Measurements from ENCODE around the gene FER.

Gene FER

DNA sequence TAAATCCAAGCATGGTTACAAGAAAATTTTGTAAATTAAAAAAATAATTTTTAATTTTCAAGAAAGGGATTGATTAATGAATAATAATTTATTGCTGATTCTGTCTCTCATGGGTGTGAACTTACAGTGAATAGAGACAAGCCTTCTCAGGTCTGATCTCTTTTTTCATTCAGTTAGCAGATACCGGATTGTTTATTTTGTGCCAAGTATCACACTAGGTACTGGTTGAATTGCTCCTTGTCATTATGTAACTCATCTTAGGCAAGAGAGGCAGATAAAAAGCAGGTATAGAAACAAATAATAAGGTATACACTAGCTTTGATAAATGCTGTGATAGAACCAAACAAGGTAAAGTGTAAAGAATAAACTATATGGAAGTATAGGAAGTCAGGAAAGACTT lies 378.8 kb downstream of the FER start:
- Histone ChIP-seq H3K9me3 (ENCODE audit: control insufficient read depth, low read length) (no peaks in the 10 kb centered on the region), H3K4me1 (ENCODE audit: control insufficient read depth, insufficient read depth, low read length) (no peaks in the 10 kb centered on the region), H3K4me3 (ENCODE audit: insufficient read depth, low read depth, low read length) (no peak overlapping the region), H3K36me3 (ENCODE audit: control insufficient read depth, insufficient read depth, low read length) (no peaks in the 10 kb centered on the region), H3K27me3 (ENCODE audit: control insufficient read depth, insufficient read depth, low read length, poor library complexity, severe bottlenecking) (no peaks in the 10 kb centered on the region), H3K27ac (ENCODE audit: insufficient read depth, low read depth, low read length, poor library complexity, severe bottlenecking) (no peak overlapping the region)
- WGBS, 2 experiments = 92 to 100% methylated on average over 1 of the region's 1 CpG

DNA sequence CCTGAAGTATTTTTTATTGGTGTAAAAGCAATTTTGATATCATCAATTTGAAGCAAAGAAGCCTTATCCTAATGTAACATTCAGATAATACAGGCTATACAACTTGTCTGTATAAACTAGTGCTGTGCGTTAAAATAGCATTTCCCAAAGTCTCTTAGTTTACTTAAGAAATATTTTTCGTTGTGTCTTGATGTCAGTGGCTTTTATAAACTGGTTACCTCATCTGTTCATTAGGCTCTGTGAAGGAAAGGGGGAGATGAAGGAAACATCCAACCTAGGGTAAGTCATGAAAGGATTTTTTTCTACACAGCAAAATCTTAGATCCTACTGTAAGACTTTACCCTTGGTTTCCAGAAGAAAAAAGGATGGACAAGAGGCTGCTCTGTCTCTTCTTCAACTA lies 389.2 kb downstream of the FER start:
- Histone ChIP-seq H3K27ac (ENCODE audit: insufficient read depth, low read depth, low read length, poor library complexity, severe bottlenecking) (no peak overlapping the region), H3K4me3 (ENCODE audit: insufficient read depth, low read depth, low read length) (no peak overlapping the region), H3K4me1 (ENCODE audit: control insufficient read depth, insufficient read depth, low read length) (no peaks in the 10 kb centered on the region), H3K9me3 (ENCODE audit: control insufficient read depth, low read length) (no peaks in the 10 kb centered on the region), H3K36me3 (ENCODE audit: control insufficient read depth, insufficient read depth, low read length) (no peaks in the 10 kb centered on the region), H3K27me3 (ENCODE audit: control insufficient read depth, insufficient read depth, low read length, poor library complexity, severe bottlenecking) (no peaks in the 10 kb centered on the region)
- WGBS, 2 experiments = 90 to 100% methylated on average over 1 to 2 of the region's 2 CpGs

DNA sequence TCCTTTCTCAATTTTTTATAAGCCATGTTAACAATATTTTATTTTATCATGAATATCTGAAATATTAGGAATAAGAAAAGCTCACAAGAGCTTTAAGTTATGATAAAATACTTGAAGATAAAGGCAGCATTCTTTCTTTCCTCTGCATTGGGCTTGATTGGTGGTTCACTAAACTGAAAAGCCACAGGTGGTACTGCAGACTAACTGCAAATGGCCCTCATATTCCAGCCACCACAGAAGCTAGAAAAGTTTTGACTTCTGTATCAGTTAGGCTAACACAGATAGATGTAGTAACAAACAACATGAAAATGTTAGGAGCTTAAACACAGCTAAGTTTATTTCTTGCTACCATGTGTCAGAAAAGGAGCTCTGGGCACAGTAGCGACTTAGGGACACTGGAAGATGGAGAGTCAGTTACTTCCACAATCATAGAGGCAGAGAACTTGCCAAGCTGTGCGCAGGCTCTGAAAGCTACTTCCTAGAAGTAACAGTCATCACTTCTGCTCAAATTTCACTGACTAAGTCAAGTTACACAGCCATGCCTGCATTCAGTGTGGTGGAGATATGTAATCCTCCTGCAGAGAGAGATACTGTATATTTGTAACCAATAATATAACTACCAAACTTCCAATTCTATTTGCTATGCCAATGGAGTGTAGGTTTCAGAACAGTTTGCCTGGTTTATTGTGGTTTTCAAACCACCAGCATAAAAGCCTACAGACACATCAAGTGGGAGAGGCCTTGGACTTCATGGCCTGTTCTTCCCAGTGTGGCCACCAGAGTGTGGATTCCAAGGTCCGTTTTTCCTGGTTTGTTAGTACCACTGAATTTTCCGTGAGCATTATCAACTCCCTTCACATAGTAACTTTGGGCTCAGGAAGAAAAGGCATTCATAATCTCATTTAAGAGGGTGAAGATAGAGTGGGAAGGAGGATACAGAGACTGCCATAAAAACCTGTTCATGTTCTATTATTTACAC lies 393.8 kb downstream of the FER start:
- no peak overlapping the region for H3K4me3 ChIP-seq (ENCODE audit: insufficient read depth, low read depth, low read length)
- H3K36me3 ChIP-seq (ENCODE audit: control insufficient read depth, insufficient read depth, low read length) = no peaks in the 10 kb centered on the region
- 86 to 89% methylated on average over 4 of the region's 4 CpGs for whole genome bisulfite sequencing, 2 experiments
- no peaks in the 10 kb centered on the region for H3K27me3 ChIP-seq (ENCODE audit: control insufficient read depth, insufficient read depth, low read length, poor library complexity, severe bottlenecking)
- H3K27ac ChIP-seq (ENCODE audit: insufficient read depth, low read depth, low read length, poor library complexity, severe bottlenecking) = no peak overlapping the region
- H3K4me1 ChIP-seq (ENCODE audit: control insufficient read depth, insufficient read depth, low read length) = no peaks in the 10 kb centered on the region
- H3K9me3 ChIP-seq (ENCODE audit: control insufficient read depth, low read length) = no peaks in the 10 kb centered on the region

DNA sequence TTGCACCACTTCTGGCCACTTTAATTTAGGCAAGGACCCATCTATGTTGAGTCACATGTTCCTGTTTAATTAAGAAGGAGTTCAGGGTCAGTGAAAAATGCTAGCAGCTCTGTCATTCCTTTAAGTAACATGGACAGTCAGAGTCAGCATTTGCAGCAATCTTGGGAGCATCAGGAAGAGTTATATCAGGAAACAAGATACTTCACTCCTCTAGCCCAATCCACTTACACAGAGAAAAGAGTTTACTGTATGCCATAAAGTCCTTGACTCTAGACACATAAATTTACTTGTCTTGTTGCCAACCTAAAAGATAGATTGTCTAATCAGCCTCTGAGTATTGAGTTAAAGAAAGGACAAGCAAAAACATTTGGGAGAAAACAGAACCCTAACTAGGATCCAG lies 395.3 kb downstream of the FER start:
- Histone ChIP-seq H3K36me3 (ENCODE audit: control insufficient read depth, insufficient read depth, low read length) (no peaks in the 10 kb centered on the region), H3K27ac (ENCODE audit: insufficient read depth, low read depth, low read length, poor library complexity, severe bottlenecking) (no peak overlapping the region), H3K4me1 (ENCODE audit: control insufficient read depth, insufficient read depth, low read length) (no peaks in the 10 kb centered on the region), H3K9me3 (ENCODE audit: control insufficient read depth, low read length) (no peaks in the 10 kb centered on the region), H3K4me3 (ENCODE audit: insufficient read depth, low read depth, low read length) (no peak overlapping the region), H3K27me3 (ENCODE audit: control insufficient read depth, insufficient read depth, low read length, poor library complexity, severe bottlenecking) (no peaks in the 10 kb centered on the region)

- WGBS, 2 experiments = 100% methylated on average over 1 of the region's 1 CpG; no CpG with 5 or more reads in 1 of the 2 experiments
These were observed 397.4 kb downstream of the FER start for GRCh38 chr5:109145139-109145538.

DNA sequence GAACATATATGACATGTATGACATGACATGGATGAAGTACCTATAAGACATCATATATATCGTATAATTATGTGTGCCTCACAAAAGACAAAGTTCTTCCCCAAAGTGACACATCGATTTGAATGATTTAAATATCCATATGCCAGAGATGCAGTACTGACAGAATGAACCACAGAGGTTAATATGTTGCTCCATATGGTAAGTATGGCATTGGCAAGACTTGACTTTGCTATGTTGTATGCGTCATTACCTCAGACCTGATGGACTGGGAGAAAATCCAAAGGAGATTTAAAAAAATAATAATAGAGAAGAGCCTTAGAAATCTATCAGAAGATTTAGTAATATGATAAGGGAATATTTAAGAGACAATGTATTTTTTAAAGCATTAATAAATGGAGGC lies 398.9 kb downstream of the FER start:
- Histone ChIP-seq H3K4me3 (ENCODE audit: insufficient read depth, low read depth, low read length) (no peak overlapping the region), H3K27me3 (ENCODE audit: control insufficient read depth, insufficient read depth, low read length, poor library complexity, severe bottlenecking) (no peaks in the 10 kb centered on the region), H3K9me3 (ENCODE audit: control insufficient read depth, low read length) (no peaks in the 10 kb centered on the region), H3K36me3 (ENCODE audit: control insufficient read depth, insufficient read depth, low read length) (no peaks in the 10 kb centered on the region), H3K4me1 (ENCODE audit: control insufficient read depth, insufficient read depth, low read length) (no peaks in the 10 kb centered on the region), H3K27ac (ENCODE audit: insufficient read depth, low read depth, low read length, poor library complexity, severe bottlenecking) (no peak overlapping the region)
- WGBS, 2 experiments = 92 to 93% methylated on average over 2 to 3 of the region's 3 CpGs

More at GRCh38 chr5:109145139-109145538, 397.4 kb downstream of the FER start:
- H3K27ac ChIP-seq (ENCODE audit: insufficient read depth, low read depth, low read length, poor library complexity, severe bottlenecking) = no peak overlapping the region
- no peaks in the 10 kb centered on the region for H3K36me3 ChIP-seq (ENCODE audit: control insufficient read depth, insufficient read depth, low read length)
- H3K4me3 ChIP-seq (ENCODE audit: insufficient read depth, low read depth, low read length) = no peak overlapping the region
- H3K9me3 ChIP-seq (ENCODE audit: control insufficient read depth, low read length) = no peaks in the 10 kb centered on the region
- no peaks in the 10 kb centered on the region for H3K27me3 ChIP-seq (ENCODE audit: control insufficient read depth, insufficient read depth, low read length, poor library complexity, severe bottlenecking)
- no peaks in the 10 kb centered on the region for H3K4me1 ChIP-seq (ENCODE audit: control insufficient read depth, insufficient read depth, low read length)

- WGBS, 2 experiments = 80% methylated on average over 1 of the region's 4 CpGs; no CpG with 5 or more reads in 1 of the 2 experiments
- Histone ChIP-seq H3K4me3 (ENCODE audit: insufficient read depth, low read depth, low read length) (no peak overlapping the region), H3K9me3 (ENCODE audit: control insufficient read depth, low read length) (no peaks in the 10 kb centered on the region), H3K27ac (ENCODE audit: insufficient read depth, low read depth, low read length, poor library complexity, severe bottlenecking) (no peak overlapping the region), H3K36me3 (ENCODE audit: control insufficient read depth, insufficient read depth, low read length) (no peaks in the 10 kb centered on the region), H3K4me1 (ENCODE audit: control insufficient read depth, insufficient read depth, low read length) (no peaks in the 10 kb centered on the region), H3K27me3 (ENCODE audit: control insufficient read depth, insufficient read depth, low read length, poor library complexity, severe bottlenecking) (no peaks in the 10 kb centered on the region)
These were observed 404.9 kb downstream of the FER start for GRCh38 chr5:109152565-109152964.

- Histone ChIP-seq H3K27me3 (ENCODE audit: control insufficient read depth, insufficient read depth, low read length, poor library complexity, severe bottlenecking) (no peaks in the 10 kb centered on the region), H3K27ac (ENCODE audit: insufficient read depth, low read depth, low read length, poor library complexity, severe bottlenecking) (no peak overlapping the region), H3K9me3 (ENCODE audit: control insufficient read depth, low read length) (no peaks in the 10 kb centered on the region), H3K4me3 (ENCODE audit: insufficient read depth, low read depth, low read length) (no peak overlapping the region), H3K36me3 (ENCODE audit: control insufficient read depth, insufficient read depth, low read length) (no peaks in the 10 kb centered on the region), H3K4me1 (ENCODE audit: control insufficient read depth, insufficient read depth, low read length) (no peaks in the 10 kb centered on the region)
These were observed 407.9 kb downstream of the FER start for GRCh38 chr5:109155625-109156024.

DNA sequence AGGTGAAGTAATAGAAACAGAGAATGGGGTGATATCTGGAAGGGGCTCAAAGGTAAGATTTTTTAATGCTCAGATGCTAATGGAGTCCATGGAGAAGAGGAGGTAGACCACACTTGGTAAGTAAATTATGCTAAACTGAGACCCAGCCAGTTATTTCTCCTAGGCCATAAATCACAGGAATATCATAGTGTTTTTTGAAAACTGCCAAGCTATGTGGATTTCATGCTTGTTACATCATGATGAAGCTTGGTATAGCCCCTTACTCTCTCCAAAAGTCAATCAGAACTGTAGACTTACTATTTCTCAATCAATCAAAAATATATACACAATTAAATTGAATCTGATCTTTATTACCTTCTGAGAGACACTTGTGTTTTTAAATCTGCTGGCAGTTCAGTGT lies 409.2 kb downstream of the FER start:
- no peaks in the 10 kb centered on the region for H3K27me3 ChIP-seq (ENCODE audit: control insufficient read depth, insufficient read depth, low read length, poor library complexity, severe bottlenecking)
- no peak overlapping the region for H3K4me3 ChIP-seq (ENCODE audit: insufficient read depth, low read depth, low read length)
- H3K27ac ChIP-seq (ENCODE audit: insufficient read depth, low read depth, low read length, poor library complexity, severe bottlenecking) = no peak overlapping the region
- H3K9me3 ChIP-seq (ENCODE audit: control insufficient read depth, low read length) = no peaks in the 10 kb centered on the region
- H3K4me1 ChIP-seq (ENCODE audit: control insufficient read depth, insufficient read depth, low read length) = no peaks in the 10 kb centered on the region
- no peaks in the 10 kb centered on the region for H3K36me3 ChIP-seq (ENCODE audit: control insufficient read depth, insufficient read depth, low read length)

- Histone ChIP-seq H3K27ac (ENCODE audit: insufficient read depth, low read depth, low read length, poor library complexity, severe bottlenecking) (no peak overlapping the region), H3K9me3 (ENCODE audit: control insufficient read depth, low read length) (no peaks in the 10 kb centered on the region), H3K4me3 (ENCODE audit: insufficient read depth, low read depth, low read length) (no peak overlapping the region), H3K36me3 (ENCODE audit: control insufficient read depth, insufficient read depth, low read length) (no peaks in the 10 kb centered on the region), H3K27me3 (ENCODE audit: control insufficient read depth, insufficient read depth, low read length, poor library complexity, severe bottlenecking) (no peaks in the 10 kb centered on the region), H3K4me1 (ENCODE audit: control insufficient read depth, insufficient read depth, low read length) (no peaks in the 10 kb centered on the region)
- 93 to 96% methylated on average over 3 of the region's 3 CpGs for WGBS, 2 experiments
These were observed 412.8 kb downstream of the FER start for GRCh38 chr5:109160468-109160867.
